HEK293 (cell line): ENCODE results near the gene SNAP23.

Experiments
- CTCF ChIA-PET: fragments of 350-600 bp; formaldehyde crosslinking; extraction: SDS; loops from one replicate; lab custom pipeline; 2021; ENCODE audit warnings: antibody characterized with exemption; lab: Yijun Ruan, JAX
- POLR2A ChIA-PET: fragments of 300-600 bp; formaldehyde crosslinking; extraction: SDS; loops from one replicate; lab custom pipeline; 2020; ENCODE audit warnings: antibody characterized with exemption, inconsistent platforms; lab: Yijun Ruan, JAX
- H3K27ac ChIP-seq: fragments of 200-500 bp; sonication (Bioruptor generic); 2 replicates; pipeline ENCODE4 v1.5.1; 2014; ENCODE audit warnings: low read depth, low read length, control low read depth, inconsistent platforms; ENCODE audit errors: extremely low read depth
- H3K36me3 ChIP-seq, 2 experiments: fragments of 200-500 bp in 1 of 2; sonication (Bioruptor generic) in 1 of 2; 1 replicate in 1 of 2; 2 replicates in 1 of 2; pipeline ENCODE4 v1.5.1; 2014 to 2017; ENCODE audit warnings: inconsistent platforms in 2 of 2, low read length in 2 of 2; ENCODE audit not compliant: control insufficient read depth in 2 of 2, insufficient read depth in 1 of 2
- H3K4me1 ChIP-seq: fragments of 200-500 bp; sonication (Bioruptor generic); 2 replicates; pipeline ENCODE4 v1.5.1; 2014; ENCODE audit warnings: mild to moderate bottlenecking, low read length, inconsistent platforms; ENCODE audit not compliant: control insufficient read depth, insufficient read depth
- H3K4me3 ChIP-seq: 2 replicates; pipeline ENCODE4 v1.5.1; 2011; ENCODE audit warnings: low read depth, mild to moderate bottlenecking, control low read depth, low read length, moderate library complexity
- H3K9me3 ChIP-seq: fragments of 200-500 bp; sonication (Bioruptor generic); 2 replicates; pipeline ENCODE4 v1.5.1; 2014; ENCODE audit warnings: low read depth, low read length, inconsistent platforms; ENCODE audit not compliant: control insufficient read depth, insufficient read depth
- HIC1 ChIP-seq: fragments of 450-650 bp; formaldehyde crosslinking; IDR thresholded peaks from 2 replicates; pipeline ENCODE4 v1.5.1; 2016; ENCODE audit warnings: missing biosample characterization, missing genetic modification characterization
- OSR2 ChIP-seq: fragments of 450-650 bp; formaldehyde crosslinking; IDR thresholded peaks from 2 replicates; pipeline ENCODE4 v1.5.1; 2016; ENCODE audit warnings: missing biosample characterization, missing genetic modification characterization
- SALL2 ChIP-seq: fragments of 450-650 bp; formaldehyde crosslinking; IDR thresholded peaks from 2 replicates; pipeline ENCODE4 v1.5.0; 2017; ENCODE audit warnings: missing biosample characterization, mild to moderate bottlenecking, missing genetic modification characterization, borderline replicate concordance
- SP2 ChIP-seq: fragments of 450-650 bp; formaldehyde crosslinking; IDR thresholded peaks from 2 replicates; pipeline ENCODE4 v1.5.1; 2016; ENCODE audit warnings: missing biosample characterization, missing genetic modification characterization
- ZBTB10 ChIP-seq: fragments of 450-650 bp; formaldehyde crosslinking; IDR thresholded peaks from 2 replicates; pipeline ENCODE4 v1.5.1; 2016; ENCODE audit warnings: missing biosample characterization, missing genetic modification characterization
- ZFP37 ChIP-seq: fragments of 450-650 bp; formaldehyde crosslinking; IDR thresholded peaks from 2 replicates; pipeline ENCODE4 v1.5.1; 2016; ENCODE audit warnings: missing biosample characterization, missing genetic modification characterization
- ZNF292 ChIP-seq: fragments of 450-650 bp; formaldehyde crosslinking; IDR thresholded peaks from 2 replicates; pipeline ENCODE4 v1.5.1; 2016; ENCODE audit warnings: low read depth, missing biosample characterization, missing genetic modification characterization, borderline replicate concordance
- ZNF302 ChIP-seq: fragments of 450-650 bp; formaldehyde crosslinking; IDR thresholded peaks from 2 replicates; pipeline ENCODE4 v1.5.1; 2016; ENCODE audit warnings: missing biosample characterization, missing genetic modification characterization, low read depth
- ZNF518A ChIP-seq: fragments of 450-650 bp; formaldehyde crosslinking; conservative IDR thresholded peaks from 2 replicates; pipeline ENCODE4 v1.5.1; 2016; ENCODE audit warnings: low read depth, missing biosample characterization, missing genetic modification characterization
- ZNF571 ChIP-seq: fragments of 450-650 bp; formaldehyde crosslinking; IDR thresholded peaks from 2 replicates; pipeline ENCODE4 v1.5.0; 2017; ENCODE audit warnings: missing biosample characterization, missing genetic modification characterization
- ZNF580 ChIP-seq: fragments of 450-650 bp; formaldehyde crosslinking; IDR thresholded peaks from 2 replicates; pipeline ENCODE4 v1.5.1; 2016; ENCODE audit warnings: missing biosample characterization, missing genetic modification characterization
- ZNF704 ChIP-seq: fragments of 450-650 bp; formaldehyde crosslinking; IDR thresholded peaks from 2 replicates; pipeline ENCODE4 v1.5.1; 2016; ENCODE audit warnings: missing biosample characterization, missing genetic modification characterization
- ZNF777 ChIP-seq: fragments of 450-650 bp; formaldehyde crosslinking; IDR thresholded peaks from 2 replicates; pipeline ENCODE4 v1.5.1; 2017; ENCODE audit warnings: missing biosample characterization, missing genetic modification characterization, borderline replicate concordance

SNAP23 gene

GRCh38 chr15:42523331-42523730, 27.9 kb downstream of the SNAP23 start:
- TF ChIP-seq SP2 (no peak), ZNF302 (no peak), ZNF580 (tag by site-specific recombination) (no peak)
- ChIA-PET POLR2A (no interaction called here), CTCF (no interaction called here)
- Histone ChIP-seq H3K4me1 (no peaks in the 10 kb centered on the region), H3K27ac (no peak overlapping the region), H3K4me3 (no peak overlapping the region), H3K9me3 (no peaks in the 10 kb centered on the region), H3K36me3 (peaks cover 4 to 27% of the 10 kb centered on the region in 2 experiments; a peak in 2 of 3 replicates)

- TF ChIP-seq ZNF292 (tag by site-specific recombination) (no peak), SALL2 (tag by site-specific recombination) (no peak)
- TF ChIP-seq, all 188 proteins: peak for 0
- POLR2A ChIA-PET, result no interaction called here
- Histone ChIP-seq H3K27ac (no peak overlapping the region), H3K4me1 (no peaks in the 10 kb centered on the region), H3K4me3 (no peak overlapping the region), H3K36me3 (peaks cover 0 to 50% of the 10 kb centered on the region in 2 experiments; a peak in 2 of 3 replicates), H3K9me3 (no peaks in the 10 kb centered on the region)
- CTCF ChIA-PET, result no interaction called here
Measured at GRCh38 chr15:42528970-42529369, 33.5 kb downstream of the SNAP23 start.

GRCh38 chr15:42533246-42533645, 37.8 kb downstream of the SNAP23 start:
- ChIA-PET POLR2A (interaction anchor here (1.1 kb wide), 1 partner anchor 34 kb away, joined by 3 read pairs; no protein-coding TSS in a partner anchor), CTCF (no interaction called here)
- no peaks in the 10 kb centered on the region for H3K9me3 ChIP-seq
- H3K27ac ChIP-seq, result no peak overlapping the region
- no peaks in the 10 kb centered on the region for H3K4me1 ChIP-seq
- H3K36me3 ChIP-seq, result peaks cover 0 to 64% of the 10 kb centered on the region in 2 experiments
- no peak overlapping the region for H3K4me3 ChIP-seq
- no peak for TF ChIP-seq ZFP37 (tag by site-specific recombination)
- no peak for TF ChIP-seq ZNF580 (tag by site-specific recombination)
- TF ChIP-seq ZNF704 (tag by site-specific recombination), result no peak
- TF ChIP-seq OSR2 (tag by site-specific recombination), result no peak
- no peak for TF ChIP-seq ZNF571 (tag by site-specific recombination)
- no peak for TF ChIP-seq ZNF777 (tag by site-specific recombination)
- no peak for TF ChIP-seq HIC1

GRCh38 chr15:42544853-42545629, 49.6 kb downstream of the SNAP23 start:
- CTCF ChIA-PET, result interaction anchor here (0.5 to 1.5 kb wide), 2 partner anchors 13 to 660 kb away, joined by 3 to 5 read pairs; no protein-coding TSS in a partner anchor
- TF ChIP-seq ZBTB10 (tag by site-specific recombination), result no peak
- no peak for TF ChIP-seq ZNF518A (tag by site-specific recombination)
- Histone ChIP-seq H3K4me1 (no peaks in the 10 kb centered on the region), H3K36me3 (peaks cover 17 to 37% of the 10 kb centered on the region in 2 experiments), H3K9me3 (no peaks in the 10 kb centered on the region), H3K27ac (no peak overlapping the region), H3K4me3 (no peak overlapping the region)
- POLR2A ChIA-PET, result interaction anchor here (0.6 to 0.7 kb wide), 2 partner anchors 46 to 516 kb away, joined by 3 to 6 read pairs; no protein-coding TSS in a partner anchor
